Choroid plexus epithelial cell (primary cell): ENCODE measurements around the gene CD3G.

Experiments
- DNase-seq: peaks from one replicate; pipeline ENCODE4 v3.0.0-alpha.2; 2010; ENCODE audit warnings: low read depth
- H3K4me3 ChIP-seq: 2 replicates; pipeline ENCODE4 v1.5.1; 2011; ENCODE audit warnings: low read depth, mild to moderate bottlenecking, control low read depth, low read length, moderate library complexity
- TF ChIP-seq, protein P1 (sequence below): conservative IDR thresholded peaks from 2 replicates; pipeline ENCODE4 v1.5.1; 2011; ENCODE audit warnings: low read depth, mild to moderate bottlenecking, control low read depth, inconsistent platforms, low read length, moderate library complexity

The CD3G gene

DNA sequence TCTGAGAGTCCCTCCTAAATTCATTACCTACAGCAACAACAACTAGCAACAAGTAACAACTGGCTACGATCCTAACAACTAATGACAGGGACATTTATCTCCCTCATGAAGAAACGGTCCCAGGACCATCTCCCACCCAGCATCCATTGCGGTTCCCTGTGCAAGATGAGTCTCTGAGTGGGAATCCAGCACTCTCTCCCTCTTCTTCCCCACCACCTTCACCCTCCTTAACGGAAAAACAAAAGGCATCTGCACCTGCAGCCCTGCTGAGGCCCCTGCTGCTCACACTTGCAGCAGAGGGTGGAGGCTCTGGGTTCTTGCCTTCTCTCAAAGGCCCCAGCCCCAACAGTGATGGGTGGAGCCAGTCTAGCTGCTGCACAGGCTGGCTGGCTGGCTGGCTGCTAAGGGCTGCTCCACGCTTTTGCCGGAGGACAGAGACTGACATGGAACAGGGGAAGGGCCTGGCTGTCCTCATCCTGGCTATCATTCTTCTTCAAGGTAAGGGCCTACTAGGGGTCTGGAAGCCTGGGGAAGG is at the start of gene CD3G:
Gene CD3G (plus strand): TSS at position 364 of the 535 bp plus-strand sequence. CDS start 80 bp downstream, at position 444.
- no peak within 1 kb of the TSS for H3K4me3 ChIP-seq
- TF ChIP-seq, protein P1, sequence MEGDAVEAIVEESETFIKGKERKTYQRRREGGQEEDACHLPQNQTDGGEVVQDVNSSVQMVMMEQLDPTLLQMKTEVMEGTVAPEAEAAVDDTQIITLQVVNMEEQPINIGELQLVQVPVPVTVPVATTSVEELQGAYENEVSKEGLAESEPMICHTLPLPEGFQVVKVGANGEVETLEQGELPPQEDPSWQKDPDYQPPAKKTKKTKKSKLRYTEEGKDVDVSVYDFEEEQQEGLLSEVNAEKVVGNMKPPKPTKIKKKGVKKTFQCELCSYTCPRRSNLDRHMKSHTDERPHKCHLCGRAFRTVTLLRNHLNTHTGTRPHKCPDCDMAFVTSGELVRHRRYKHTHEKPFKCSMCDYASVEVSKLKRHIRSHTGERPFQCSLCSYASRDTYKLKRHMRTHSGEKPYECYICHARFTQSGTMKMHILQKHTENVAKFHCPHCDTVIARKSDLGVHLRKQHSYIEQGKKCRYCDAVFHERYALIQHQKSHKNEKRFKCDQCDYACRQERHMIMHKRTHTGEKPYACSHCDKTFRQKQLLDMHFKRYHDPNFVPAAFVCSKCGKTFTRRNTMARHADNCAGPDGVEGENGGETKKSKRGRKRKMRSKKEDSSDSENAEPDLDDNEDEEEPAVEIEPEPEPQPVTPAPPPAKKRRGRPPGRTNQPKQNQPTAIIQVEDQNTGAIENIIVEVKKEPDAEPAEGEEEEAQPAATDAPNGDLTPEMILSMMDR, result no peak
- no peak for DNase-seq

DNA sequence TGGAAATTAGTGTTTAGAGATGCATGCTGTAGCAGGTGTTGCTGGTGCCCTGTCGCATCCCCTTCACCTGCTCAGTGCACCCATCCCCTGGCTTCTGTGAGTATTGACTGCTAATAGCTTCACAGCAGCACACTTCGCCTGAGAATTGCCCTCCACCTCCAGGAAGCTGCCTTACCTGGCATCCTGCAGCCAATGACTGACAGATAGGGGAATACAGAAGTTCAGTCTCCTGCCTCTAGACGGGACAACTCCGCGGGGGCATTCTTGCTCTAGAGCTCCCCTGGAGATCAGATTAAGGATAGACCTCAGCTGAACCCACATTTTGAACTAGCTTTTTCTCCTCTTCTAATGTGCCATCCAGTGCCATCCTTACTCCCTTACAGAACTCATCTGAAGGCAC is 48.9 kb upstream of the CD3G start:
- TF ChIP-seq, protein P1, result no peak
- no peak overlapping the region for H3K4me3 ChIP-seq

DNA sequence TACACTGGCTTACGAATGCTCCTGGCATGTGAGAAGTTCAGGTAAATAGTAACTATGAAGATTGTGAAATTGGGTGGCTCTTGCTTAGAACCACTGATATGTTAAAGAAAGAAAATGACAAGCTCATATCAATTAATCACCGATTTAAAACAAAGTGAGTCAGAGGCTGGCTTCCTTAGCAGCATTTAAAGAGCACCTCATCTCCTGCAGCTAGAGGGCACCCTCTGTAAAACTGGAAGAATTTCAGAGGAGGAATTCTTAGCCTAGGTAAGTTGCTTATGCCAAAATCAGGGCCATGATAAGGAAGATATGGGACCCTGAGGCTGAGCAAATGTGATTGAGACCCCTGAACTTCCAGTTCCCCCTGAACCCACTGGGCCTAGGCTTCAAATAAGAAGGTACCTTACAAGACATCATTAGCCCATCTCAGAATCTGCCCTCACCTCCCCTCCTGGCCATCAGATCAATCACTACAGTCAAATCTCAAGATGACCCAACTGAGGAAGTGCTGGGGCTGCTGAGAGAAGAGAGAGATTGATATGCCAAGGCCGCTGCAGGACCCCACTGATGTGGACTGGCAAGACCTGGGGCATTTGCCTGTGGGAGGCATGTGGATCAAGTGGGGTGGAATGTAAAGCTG is 48.2 kb upstream of the CD3G start:
- peak; percentile 58 for DNase-seq
- H3K4me3 ChIP-seq, result no peak overlapping the region

More for the DNA sequence above, 48.9 kb upstream of the CD3G start:
- no peak for DNase-seq

DNA sequence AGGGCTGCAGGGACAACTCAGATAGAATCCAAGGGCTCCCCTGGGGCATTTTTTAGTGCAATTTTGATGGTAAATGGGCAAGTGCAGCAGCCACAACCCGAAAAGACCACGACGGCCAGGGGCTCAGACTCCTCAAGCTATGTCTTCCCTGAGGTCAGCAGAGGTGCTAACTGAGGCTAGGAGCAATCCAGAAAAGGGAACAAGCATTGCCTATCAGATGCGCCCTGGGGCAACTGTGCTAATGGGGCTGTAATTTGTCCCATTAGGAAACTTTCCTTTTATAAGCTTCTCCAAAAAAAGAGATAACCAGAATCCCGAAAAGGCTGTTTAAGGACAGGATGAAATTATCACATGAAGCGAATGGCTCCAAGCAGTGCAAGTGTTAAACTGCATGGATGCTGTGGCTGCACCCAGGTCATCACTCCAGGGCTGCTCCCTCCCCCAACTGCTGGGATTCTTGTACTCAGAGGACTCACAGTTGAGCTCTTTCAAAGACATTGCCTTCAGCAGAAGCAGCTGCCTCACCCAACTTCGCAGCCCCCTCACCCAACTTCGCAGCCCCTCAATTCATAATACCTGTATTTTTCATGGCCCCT is 42.4 kb upstream of the CD3G start:
- H3K4me3 ChIP-seq, result no peak overlapping the region
- TF ChIP-seq, protein P1, result no peak
- no peak for DNase-seq

More for the DNA sequence above, 48.2 kb upstream of the CD3G start:
- TF ChIP-seq, protein P1, result peak; percentile 78

DNA sequence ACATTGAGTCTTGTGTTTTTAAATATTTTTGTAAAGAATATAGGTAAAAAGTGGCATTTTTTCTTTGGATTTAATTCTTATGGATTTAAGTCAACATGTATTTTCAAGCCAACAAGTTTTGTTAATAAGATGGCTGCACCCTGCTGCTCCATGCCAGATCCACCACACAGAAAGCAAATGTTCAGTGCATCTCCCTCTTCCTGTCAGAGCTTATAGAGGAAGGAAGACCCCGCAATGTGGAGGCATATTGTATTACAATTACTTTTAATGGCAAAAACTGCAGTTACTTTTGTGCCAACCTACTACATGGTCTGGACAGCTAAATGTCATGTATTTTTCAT is 39.9 kb upstream of the CD3G start:
- DNase-seq, result no peak
- TF ChIP-seq, protein P1, result no peak

DNA sequence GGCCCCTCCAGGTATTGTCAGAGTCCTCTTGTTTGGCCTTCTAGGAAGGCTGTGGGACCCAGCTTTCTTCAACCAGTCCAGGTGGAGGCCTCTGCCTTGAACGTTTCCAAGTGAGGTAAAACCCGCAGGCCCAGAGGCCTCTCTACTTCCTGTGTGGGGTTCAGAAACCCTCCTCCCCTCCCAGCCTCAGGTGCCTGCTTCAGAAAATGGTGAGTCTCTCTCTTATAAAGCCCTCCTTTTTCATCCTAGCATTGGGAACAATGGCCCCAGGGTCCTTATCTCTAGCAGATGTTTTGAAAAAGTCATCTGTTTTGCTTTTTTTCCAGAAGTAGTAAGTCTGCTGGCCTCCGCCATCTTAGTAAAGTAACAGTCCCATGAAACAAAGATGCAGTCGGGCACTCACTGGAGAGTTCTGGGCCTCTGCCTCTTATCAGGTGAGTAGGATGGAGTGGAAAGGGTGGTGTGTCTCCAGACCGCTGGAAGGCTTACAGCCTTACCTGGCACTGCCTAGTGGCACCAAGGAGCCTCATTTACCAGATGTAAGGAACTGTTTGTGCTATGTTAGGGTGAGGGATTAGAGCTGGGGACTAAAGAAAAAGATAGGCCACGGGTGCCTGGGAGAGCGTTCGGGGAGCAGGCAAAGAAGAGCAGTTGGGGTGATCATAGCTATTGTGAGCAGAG is 39.4 kb upstream of the CD3G start, which contains the start of gene CD3E:
Gene CD3E (plus strand): TSS at position 163 of the 681 bp plus-strand sequence. CDS start 223 bp downstream, at position 386.
- H3K4me3 ChIP-seq, result no peak within 1 kb of the TSS
- no peak for DNase-seq
- TF ChIP-seq, protein P1, result no peak

More for the DNA sequence above, 39.9 kb upstream of the CD3G start:
- H3K4me3 ChIP-seq, result no peak overlapping the region
